PC-9 (cell line): Measurements from ENCODE around the gene PARP12. TPM values are rescaled to one million over a fixed set of nuclear protein-coding genes. Genes with fewer than 3 reads are reported as not detected.

Experiments used
- BruUV-seq: library from RNA; stranded (reverse); fragments of 400-500 nt; replicated peaks from 2 replicates; lab custom pipeline; 2021; lab: Mats Ljungman, UMichigan
- CTCF ChIA-PET: fragments of 300-600 bp; sonication (Branson Sonifier 250); formaldehyde crosslinking; loops from one replicate; lab custom pipeline; 2022; ENCODE audit warnings: antibody characterized with exemption; lab: Charles Lee
- POLR2A ChIA-PET: fragments of 300-600 bp; sonication (Branson Sonifier 250); formaldehyde crosslinking; loops from one replicate; lab custom pipeline; 2022; ENCODE audit warnings: antibody characterized with exemption; ENCODE audit not compliant: unreplicated experiment; lab: Charles Lee
- DNase-seq, 2 experiments: peaks; one replicate each; pipeline versions ENCODE4 v3.0.0 to v3.0.0-alpha.2; 2015 to 2022; ENCODE audit warnings: mixed read lengths in 1 of 2
- H2AFZ ChIP-seq: fragments of 200-600 bp; sonication (generic); 2 replicates; pipeline ENCODE4 v1.8.1; 2017; ENCODE audit warnings: antibody characterized with exemption
- H3F3A ChIP-seq: fragments of 200-600 bp; sonication (generic); 2 replicates; pipeline ENCODE4 v1.8.1; 2017; ENCODE audit warnings: antibody characterized with exemption, mild to moderate bottlenecking, low read depth; ENCODE audit not compliant: insufficient read depth
- H3K27ac ChIP-seq: fragments of 200-600 bp; sonication (generic); 2 replicates; pipeline ENCODE4 v1.6.1; 2016; ENCODE audit warnings: mixed run types
- H3K27me3 ChIP-seq: fragments of 200-600 bp; sonication (generic); 2 replicates; pipeline ENCODE4 v1.6.1; 2016; ENCODE audit warnings: low read depth, mixed run types; ENCODE audit not compliant: insufficient read depth
- H3K36me3 ChIP-seq: fragments of 200-600 bp; sonication (generic); 2 replicates; pipeline ENCODE4 v1.6.1; 2016; ENCODE audit warnings: low read depth, mixed run types
- H3K4me1 ChIP-seq: fragments of 200-600 bp; sonication (generic); replicated peaks from 2 replicates; pipeline ENCODE4 v1.6.1; 2016; ENCODE audit warnings: mixed run types; ENCODE audit not compliant: insufficient read depth
- H3K4me2 ChIP-seq: fragments of 200-600 bp; sonication (generic); 2 replicates; pipeline ENCODE4 v1.6.1; 2017; ENCODE audit warnings: mixed run types
- H3K4me3 ChIP-seq: fragments of 200-600 bp; sonication (generic); 2 replicates; pipeline ENCODE4 v1.6.1; 2016; ENCODE audit warnings: mixed run types
- H3K79me2 ChIP-seq: fragments of 200-600 bp; sonication (generic); 2 replicates; pipeline ENCODE4 v1.6.1; 2017; ENCODE audit warnings: low read depth, mixed run types
- H3K9me2 ChIP-seq: fragments of 200-600 bp; sonication (generic); 2 replicates; pipeline ENCODE4 v1.8.1; 2017; ENCODE audit warnings: mild to moderate bottlenecking; ENCODE audit not compliant: insufficient read depth
- H3K9me3 ChIP-seq: fragments of 200-600 bp; sonication (generic); 2 replicates; pipeline ENCODE4 v1.8.1; 2016; ENCODE audit warnings: low read depth; ENCODE audit not compliant: insufficient read depth
- H4K20me1 ChIP-seq: fragments of 200-600 bp; sonication (generic); 2 replicates; pipeline ENCODE4 v1.8.1; 2017; ENCODE audit not compliant: insufficient read depth
- CTCF ChIP-seq: fragments of 200-600 bp; sonication (generic); conservative IDR thresholded peaks from 2 replicates; pipeline ENCODE4 v1.6.1; 2017; ENCODE audit warnings: mixed run types, antibody characterized with exemption, mild to moderate bottlenecking, moderate library complexity
- EZH2 ChIP-seq: fragments of 200-600 bp; sonication (generic); IDR thresholded peaks from 2 replicates; pipeline ENCODE4 v1.8.0; 2017; ENCODE audit warnings: antibody characterized with exemption, low read depth
- intact Hi-C: fragments of 100-400 bp; cut with micrococcal nuclease; formaldehyde crosslinking; loops from one replicate; pipeline ENCODE4 v1.10.0; 2022; ENCODE audit not compliant: unreplicated experiment
- total RNA-seq: library from RNA; stranded (reverse); gene quantifications from 2 replicates; pipeline ENCODE4 v1.2.3, GENCODE V29; 2021

Gene PARP12
- total RNA-seq, 1 experiment from 2014 or later, result 32.4 TPM

- no peaks in the 10 kb centered on the region for H3K79me2 ChIP-seq
- ChIA-PET CTCF (interaction anchor here (0.6 to 1.2 kb wide), 3 partner anchors 113 to 507 kb away, joined by 3 read pairs; no protein-coding TSS in a partner anchor), POLR2A (interaction anchor here (0.6 kb wide), 1 partner anchor 42 kb away, joined by 12 read pairs; no protein-coding TSS in a partner anchor)
- H2AFZ ChIP-seq, result no peak overlapping the region
- no peak overlapping the region for H3K27ac ChIP-seq
- H4K20me1 ChIP-seq, result no peaks in the 10 kb centered on the region
- intact Hi-C loops, result loop anchor here (10.0 kb wide), 2 partner anchors 572 to 932 kb away; no protein-coding TSS in a partner anchor
- H3F3A ChIP-seq, result no peaks in the 10 kb centered on the region
- H3K4me3 ChIP-seq, result no peak overlapping the region
- TF ChIP-seq CTCF, result no peak
- TF ChIP-seq EZH2, result no peak
- H3K4me2 ChIP-seq, result no peak overlapping the region
- no TSS peak for BruUV-seq
- H3K27me3 ChIP-seq, result no peaks in the 10 kb centered on the region
- H3K9me3 ChIP-seq, result no peaks in the 10 kb centered on the region
- DNase-seq, result no peak
- no peaks in the 10 kb centered on the region for H3K4me1 ChIP-seq
- H3K36me3 ChIP-seq, result no peaks in the 10 kb centered on the region
- H3K9me2 ChIP-seq, result no peaks in the 10 kb centered on the region
Observed at GRCh38 chr7:140006600-140006999, 56.2 kb downstream of the PARP12 start.

- Histone ChIP-seq H3K27ac (no peak overlapping the region), H3K4me3 (no peak overlapping the region), H3K9me3 (no peaks in the 10 kb centered on the region), H3K79me2 (no peaks in the 10 kb centered on the region), H3F3A (no peaks in the 10 kb centered on the region), H3K9me2 (no peaks in the 10 kb centered on the region), H4K20me1 (no peaks in the 10 kb centered on the region), H3K4me2 (no peak overlapping the region), H3K36me3 (no peaks in the 10 kb centered on the region), H3K4me1 (no peaks in the 10 kb centered on the region), H3K27me3 (no peaks in the 10 kb centered on the region), H2AFZ (no peak overlapping the region)
- no TSS peak for BruUV-seq
- no peak for DNase-seq
- TF ChIP-seq CTCF (peak; percentile 51; the same call in 1 of the 2 replicates), EZH2 (no peak)
- POLR2A ChIA-PET, result interaction anchor here (0.6 kb wide), 1 partner anchor 43 kb away, joined by 12 read pairs; no protein-coding TSS in a partner anchor
- CTCF ChIA-PET, result interaction anchor here (1.1 to 1.2 kb wide), 3 partner anchors 10 to 506 kb away, joined by 3 read pairs; no protein-coding TSS in a partner anchor
- intact Hi-C loops, result loop anchor here (2.0 to 10.0 kb wide), 3 partner anchors 321 to 931 kb away; no protein-coding TSS in a partner anchor
Observed at GRCh38 chr7:140005754-140006503, 56.8 kb downstream of the PARP12 start.

- no TSS peak for BruUV-seq
- TF ChIP-seq CTCF (no peak), EZH2 (no peak)
Observed at GRCh38 chr7:140005341-140005740, 57.4 kb downstream of the PARP12 start.

More at GRCh38 chr7:140005341-140005740, 57.4 kb downstream of the PARP12 start:
- H2AFZ ChIP-seq, result no peak overlapping the region
- intact Hi-C loops, result loop anchor here (2.0 to 10.0 kb wide), 3 partner anchors 321 to 931 kb away; no protein-coding TSS in a partner anchor
- H3F3A ChIP-seq, result no peaks in the 10 kb centered on the region
- ChIA-PET POLR2A (no interaction called here), CTCF (interaction anchor here (1.2 kb wide), 1 partner anchor 9 kb away, joined by 3 read pairs; no protein-coding TSS in a partner anchor)
- no peak overlapping the region for H3K4me3 ChIP-seq
- no peaks in the 10 kb centered on the region for H3K27me3 ChIP-seq
- H3K36me3 ChIP-seq, result no peaks in the 10 kb centered on the region
- no peaks in the 10 kb centered on the region for H4K20me1 ChIP-seq
- no peaks in the 10 kb centered on the region for H3K9me2 ChIP-seq
- no peak for DNase-seq
- H3K4me1 ChIP-seq, result no peaks in the 10 kb centered on the region
- no peak overlapping the region for H3K4me2 ChIP-seq
- no peak overlapping the region for H3K27ac ChIP-seq
- H3K79me2 ChIP-seq, result no peaks in the 10 kb centered on the region
- H3K9me3 ChIP-seq, result no peaks in the 10 kb centered on the region
